Ovary (tissue), 3 donors: ENCODE results near the gene RPL21.

Experiments
- EP300 ChIP-seq: sonication (generic); formaldehyde crosslinking; IDR thresholded peaks from one replicate; pipeline ENCODE4 v1.6.1; 2017; ENCODE audit warnings: antibody characterized with exemption
- POLR2A ChIP-seq: fragments of 450-650 bp; IDR thresholded peaks from one replicate; pipeline ENCODE4 v1.6.1; 2017; ENCODE audit warnings: antibody characterized with exemption, mild to moderate bottlenecking, moderate library complexity
- TF ChIP-seq, protein P1 (sequence below), 3 donors: fragments of 450-650 bp in 2 of 3; fragments of 200-600 bp in 1 of 3; IDR thresholded peaks; one replicate each; pipeline versions ENCODE4 v1.5.1 to v1.8.0; 2016 to 2022; ENCODE audit warnings: antibody characterized with exemption in 3 of 3, mild to moderate bottlenecking in 1 of 3
- donor health status: DM: no; HTN: no; CAD: no.

DNA sequence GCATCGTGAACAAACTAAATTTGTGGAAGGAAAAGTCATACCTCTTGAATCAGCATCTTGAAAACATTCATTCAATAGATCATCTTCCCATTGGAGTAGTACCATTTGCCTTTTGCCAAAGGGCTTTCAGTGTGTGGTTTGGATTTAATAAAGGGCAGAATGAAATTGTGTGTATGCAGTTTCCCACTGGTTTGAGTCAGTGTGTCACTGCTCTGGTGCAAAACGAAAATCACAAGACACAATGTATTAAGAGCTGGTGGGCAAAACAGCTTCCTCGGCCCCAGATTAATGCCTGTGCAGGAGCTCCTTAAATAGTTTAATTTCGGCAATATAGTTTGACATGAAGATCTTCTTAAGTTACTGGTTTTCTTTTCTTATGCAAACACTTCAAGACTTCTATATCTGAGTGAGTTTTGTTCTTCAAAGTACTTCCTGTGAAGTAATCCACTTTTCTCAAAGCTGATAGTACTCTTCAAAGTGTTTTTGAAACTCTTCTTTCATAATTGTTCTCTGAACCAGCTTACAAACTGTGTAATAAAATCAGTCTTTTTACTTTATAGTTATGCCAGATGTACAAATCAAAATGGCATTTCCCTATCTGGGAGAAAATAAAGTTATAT, 51.4 kb downstream of the RPL21 start:
- TF ChIP-seq POLR2A (no peak), EP300 (no peak)
- TF ChIP-seq, protein P1, sequence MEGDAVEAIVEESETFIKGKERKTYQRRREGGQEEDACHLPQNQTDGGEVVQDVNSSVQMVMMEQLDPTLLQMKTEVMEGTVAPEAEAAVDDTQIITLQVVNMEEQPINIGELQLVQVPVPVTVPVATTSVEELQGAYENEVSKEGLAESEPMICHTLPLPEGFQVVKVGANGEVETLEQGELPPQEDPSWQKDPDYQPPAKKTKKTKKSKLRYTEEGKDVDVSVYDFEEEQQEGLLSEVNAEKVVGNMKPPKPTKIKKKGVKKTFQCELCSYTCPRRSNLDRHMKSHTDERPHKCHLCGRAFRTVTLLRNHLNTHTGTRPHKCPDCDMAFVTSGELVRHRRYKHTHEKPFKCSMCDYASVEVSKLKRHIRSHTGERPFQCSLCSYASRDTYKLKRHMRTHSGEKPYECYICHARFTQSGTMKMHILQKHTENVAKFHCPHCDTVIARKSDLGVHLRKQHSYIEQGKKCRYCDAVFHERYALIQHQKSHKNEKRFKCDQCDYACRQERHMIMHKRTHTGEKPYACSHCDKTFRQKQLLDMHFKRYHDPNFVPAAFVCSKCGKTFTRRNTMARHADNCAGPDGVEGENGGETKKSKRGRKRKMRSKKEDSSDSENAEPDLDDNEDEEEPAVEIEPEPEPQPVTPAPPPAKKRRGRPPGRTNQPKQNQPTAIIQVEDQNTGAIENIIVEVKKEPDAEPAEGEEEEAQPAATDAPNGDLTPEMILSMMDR (IDR thresholded peaks at IDR 0.05), result no peak
